Adipose tissue (tissue), 3 donors: ENCODE measurements around the gene RAB22A. TPM values are rescaled to one million over a fixed set of nuclear protein-coding genes. Genes with fewer than 3 reads are reported as not detected.
"Not testable (repeated sequence)": the region's sequence is repeated elsewhere in the genome, so short reads cannot be mapped to it uniquely, and the experiment has no call there.

ENCODE experiments used
- H3K27ac ChIP-seq: one replicate; pipeline ENCODE4 v1.5.1; 2013; ENCODE audit warnings: low read depth, low read length
- WGBS, 3 donors: extraction: QIAGEN DNeasy Blood & Tissue Kit; methylation state at CpG; one replicate each; pipeline ENCODE4 v1.1.7; 2013; 5-methylcytosine and 5-hydroxymethylcytosine counted together
- polyA plus RNA-seq, 3 donors: library from polyadenylated mRNA; stranded (reverse); fragments of 200-250 nt; gene quantifications; one replicate each; pipeline ENCODE4 v1.2.3, GENCODE V29; 2013
- donor health status: healthy with polysubstance abuse.
- donor health status: Bipolar disorder and iron deficiency.
- donor health status: healthy.

The RAB22A gene
- polyA plus RNA-seq, 3 donors: 2.7 to 10.9 (median 5.4) TPM

GRCh38 chr20:58398254-58398653 lies 88.7 kb downstream of the RAB22A start:
- 75 to 88% (median 82%) methylated on average over 5 of the region's 5 CpGs for WGBS, 3 donors
- H3K27ac ChIP-seq: no peak overlapping the region

GRCh38 chr20:58399926-58400325 lies 90.4 kb downstream of the RAB22A start:
- no peak overlapping the region for H3K27ac ChIP-seq
- WGBS, 3 donors: 88 to 91% (median 88%) methylated on average over 6 of the region's 6 CpGs

GRCh38 chr20:58401162-58401561 lies 91.6 kb downstream of the RAB22A start:
- 54 to 92% (median 65%) methylated on average over 1 of the region's 1 CpG for WGBS, 3 donors
- H3K27ac ChIP-seq: no peak overlapping the region

- 80 to 95% (median 86%) methylated on average over 5 of the region's 5 CpGs for WGBS, 3 donors
- no peak overlapping the region for H3K27ac ChIP-seq
These were observed 92.8 kb downstream of the RAB22A start for GRCh38 chr20:58402305-58402704.

GRCh38 chr20:58402827-58403226 lies 93.3 kb downstream of the RAB22A start:
- WGBS, 3 donors: 90 to 96% (median 91%) methylated on average over 5 of the region's 5 CpGs
- H3K27ac ChIP-seq: no peak overlapping the region

- WGBS, 3 donors: 90 to 96% (median 92%) methylated on average over 3 of the region's 3 CpGs
- H3K27ac ChIP-seq: no peak overlapping the region
These were observed 93.8 kb downstream of the RAB22A start for GRCh38 chr20:58403272-58403671.

GRCh38 chr20:58405504-58406291 lies 96.2 kb downstream of the RAB22A start:
- no peak overlapping the region for H3K27ac ChIP-seq

GRCh38 chr20:58406422-58407001 lies 97.0 kb downstream of the RAB22A start:
- H3K27ac ChIP-seq: no peak overlapping the region
- WGBS, 3 donors: 51 to 66% (median 65%) methylated on average over 4 of the region's 4 CpGs

More at GRCh38 chr20:58405504-58406291, 96.2 kb downstream of the RAB22A start:
- 84 to 86% (median 85%) methylated on average over 10 to 11 of the region's 11 CpGs for WGBS, 3 donors

- WGBS, 3 donors: 15 to 34% (median 23%) methylated on average over 4 of the region's 4 CpGs
- no peak overlapping the region for H3K27ac ChIP-seq
These were observed 97.8 kb downstream of the RAB22A start for GRCh38 chr20:58407201-58407873.

GRCh38 chr20:58407966-58408557 lies 98.5 kb downstream of the RAB22A start:
- no peak overlapping the region for H3K27ac ChIP-seq
- WGBS, 3 donors: 30 to 53% (median 52%) methylated on average over 2 of the region's 2 CpGs

GRCh38 chr20:58408603-58409246 lies 99.2 kb downstream of the RAB22A start:
- 30 to 51% (median 50%) methylated on average over 3 of the region's 3 CpGs for WGBS, 3 donors
- H3K27ac ChIP-seq: no peak overlapping the region

- H3K27ac ChIP-seq: not testable (repeated sequence)
- 96 to 100% (median 97%) methylated on average over 3 to 31 of the region's 35 CpGs for WGBS, 3 donors
These were observed 104.7 kb downstream of the RAB22A start for GRCh38 chr20:58414216-58414615.

GRCh38 chr20:58414786-58415185 lies 105.3 kb downstream of the RAB22A start:
- H3K27ac ChIP-seq: not testable (repeated sequence)
- WGBS, 3 donors: 96 to 100% (median 99%) methylated on average over 8 to 26 of the region's 26 CpGs

- WGBS, 3 donors: 79 to 97% (median 94%) methylated on average over 1 of the region's 1 CpG
- no peak overlapping the region for H3K27ac ChIP-seq
These were observed 106.5 kb downstream of the RAB22A start for GRCh38 chr20:58416057-58416456.

GRCh38 chr20:58416835-58417234 lies 107.3 kb downstream of the RAB22A start:
- 65 to 73% (median 66%) methylated on average over 2 of the region's 2 CpGs for WGBS, 3 donors
- no peak overlapping the region for H3K27ac ChIP-seq
